ENCODE data around the gene PDLIM1.

Gene PDLIM1

DNA sequence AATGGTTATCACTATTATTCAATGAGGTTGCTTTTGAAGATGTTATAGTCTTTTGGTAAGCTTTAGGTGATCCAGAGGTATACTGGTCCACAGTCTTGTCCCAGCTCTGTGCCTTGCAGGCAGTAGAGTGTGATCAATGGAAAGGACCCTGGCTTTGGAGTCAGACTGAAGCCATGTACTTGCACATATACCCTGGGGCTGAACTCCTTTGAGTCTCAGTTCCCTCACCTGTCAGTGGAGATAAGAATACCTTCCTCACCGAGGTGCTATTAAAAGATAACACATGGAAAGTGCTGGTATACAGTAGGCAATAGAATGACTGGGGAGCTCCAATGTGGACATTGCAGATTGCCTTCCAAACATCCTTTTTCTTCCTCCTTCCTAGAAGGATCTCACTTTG, 16.0 kb upstream of the PDLIM1 start:
- no peak for DNase-seq
- Histone ChIP-seq H3K4me1 (ENCODE audit: low read length) (peaks cover 5% of the 10 kb centered on the region; the same call in 1 of the 2 replicates), H4K20me1 (ENCODE audit: insufficient read depth, low read length) (no peaks in the 10 kb centered on the region), H3K27me3 (replicated peaks; ENCODE audit: insufficient read depth, low read length) (no peaks in the 10 kb centered on the region; the same call in 1 of the 2 replicates), H3K9ac (ENCODE audit: low read length) (no peak overlapping the region), H2AFZ (ENCODE audit: low read length) (no peak overlapping the region), H3K79me2 (ENCODE audit: low read length) (no peaks in the 10 kb centered on the region), H3K9me2 (replicated peaks; ENCODE audit: insufficient read depth, low read length) (no peaks in the 10 kb centered on the region), H3K4me3 (ENCODE audit: low read length) (no peak overlapping the region), H3F3A (ENCODE audit: insufficient read depth, low read length) (no peaks in the 10 kb centered on the region), H3K27ac (ENCODE audit: low read length) (no peak overlapping the region), H3K9me3 (replicated peaks; ENCODE audit: insufficient read depth, low read length) (no peaks in the 10 kb centered on the region), H3K36me3 (replicated peaks; ENCODE audit: insufficient read depth, low read length) (no peaks in the 10 kb centered on the region), H3K4me2 (ENCODE audit: low read depth, low read length) (no peak overlapping the region)
- TF ChIP-seq, protein P1, sequence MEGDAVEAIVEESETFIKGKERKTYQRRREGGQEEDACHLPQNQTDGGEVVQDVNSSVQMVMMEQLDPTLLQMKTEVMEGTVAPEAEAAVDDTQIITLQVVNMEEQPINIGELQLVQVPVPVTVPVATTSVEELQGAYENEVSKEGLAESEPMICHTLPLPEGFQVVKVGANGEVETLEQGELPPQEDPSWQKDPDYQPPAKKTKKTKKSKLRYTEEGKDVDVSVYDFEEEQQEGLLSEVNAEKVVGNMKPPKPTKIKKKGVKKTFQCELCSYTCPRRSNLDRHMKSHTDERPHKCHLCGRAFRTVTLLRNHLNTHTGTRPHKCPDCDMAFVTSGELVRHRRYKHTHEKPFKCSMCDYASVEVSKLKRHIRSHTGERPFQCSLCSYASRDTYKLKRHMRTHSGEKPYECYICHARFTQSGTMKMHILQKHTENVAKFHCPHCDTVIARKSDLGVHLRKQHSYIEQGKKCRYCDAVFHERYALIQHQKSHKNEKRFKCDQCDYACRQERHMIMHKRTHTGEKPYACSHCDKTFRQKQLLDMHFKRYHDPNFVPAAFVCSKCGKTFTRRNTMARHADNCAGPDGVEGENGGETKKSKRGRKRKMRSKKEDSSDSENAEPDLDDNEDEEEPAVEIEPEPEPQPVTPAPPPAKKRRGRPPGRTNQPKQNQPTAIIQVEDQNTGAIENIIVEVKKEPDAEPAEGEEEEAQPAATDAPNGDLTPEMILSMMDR (IDR thresholded peaks at IDR 0.05; ENCODE audit: low read length): no peak
- TF ChIP-seq EZH2 (optimal IDR thresholded peaks at IDR 0.05; ENCODE audit: low read depth, low read length): no peak
- TF ChIP-seq EZH2phosphoT487 (IDR thresholded peaks at IDR 0.05; ENCODE audit: low read length): no peak

- H4K20me1 ChIP-seq (ENCODE audit: insufficient read depth, low read length): no peaks in the 10 kb centered on the region
- H3K79me2 ChIP-seq (ENCODE audit: low read length): no peaks in the 10 kb centered on the region
- H3K9ac ChIP-seq (ENCODE audit: low read length): no peak overlapping the region
- no peaks in the 10 kb centered on the region for H3K27me3 ChIP-seq (replicated peaks; ENCODE audit: insufficient read depth, low read length)
- H3K4me2 ChIP-seq (ENCODE audit: low read depth, low read length): no peak overlapping the region
- DNase-seq: no peak
- H3K9me2 ChIP-seq (replicated peaks; ENCODE audit: insufficient read depth, low read length): no peaks in the 10 kb centered on the region
- no peaks in the 10 kb centered on the region for H3F3A ChIP-seq (ENCODE audit: insufficient read depth, low read length)
- H3K9me3 ChIP-seq (replicated peaks; ENCODE audit: insufficient read depth, low read length): no peaks in the 10 kb centered on the region
- H3K4me1 ChIP-seq (ENCODE audit: low read length): peaks cover 5% of the 10 kb centered on the region; the same call in 1 of the 2 replicates
- no peak overlapping the region for H3K27ac ChIP-seq (ENCODE audit: low read length)
- H3K4me3 ChIP-seq (ENCODE audit: low read length): no peak overlapping the region
- H2AFZ ChIP-seq (ENCODE audit: low read length): no peak overlapping the region
- H3K36me3 ChIP-seq (replicated peaks; ENCODE audit: insufficient read depth, low read length): no peaks in the 10 kb centered on the region
- TF ChIP-seq EZH2phosphoT487 (IDR thresholded peaks at IDR 0.05; ENCODE audit: low read length) (no peak), EZH2 (optimal IDR thresholded peaks at IDR 0.05; ENCODE audit: low read depth, low read length) (no peak)
- TF ChIP-seq, protein P1 (IDR thresholded peaks at IDR 0.05; ENCODE audit: low read length): no peak
Measured at GRCh38 chr10:95306318-95306650, 15.5 kb upstream of the PDLIM1 start.

GRCh38 chr10:95305606-95306317, 15.0 kb upstream of the PDLIM1 start:
- Histone ChIP-seq H3K4me1 (ENCODE audit: low read length) (peaks cover 5% of the 10 kb centered on the region; the same call in 1 of the 2 replicates), H3K27ac (ENCODE audit: low read length) (no peak overlapping the region), H3K9ac (ENCODE audit: low read length) (no peak overlapping the region), H3K79me2 (ENCODE audit: low read length) (no peaks in the 10 kb centered on the region), H3K4me3 (ENCODE audit: low read length) (no peak overlapping the region), H3K36me3 (replicated peaks; ENCODE audit: insufficient read depth, low read length) (no peaks in the 10 kb centered on the region), H3K4me2 (ENCODE audit: low read depth, low read length) (no peak overlapping the region), H3K9me2 (replicated peaks; ENCODE audit: insufficient read depth, low read length) (no peaks in the 10 kb centered on the region), H3K27me3 (replicated peaks; ENCODE audit: insufficient read depth, low read length) (no peaks in the 10 kb centered on the region), H4K20me1 (ENCODE audit: insufficient read depth, low read length) (no peaks in the 10 kb centered on the region), H3K9me3 (replicated peaks; ENCODE audit: insufficient read depth, low read length) (no peaks in the 10 kb centered on the region), H3F3A (ENCODE audit: insufficient read depth, low read length) (no peaks in the 10 kb centered on the region), H2AFZ (ENCODE audit: low read length) (no peak overlapping the region)
- TF ChIP-seq EZH2phosphoT487 (IDR thresholded peaks at IDR 0.05; ENCODE audit: low read length): no peak
- no peak for TF ChIP-seq EZH2 (optimal IDR thresholded peaks at IDR 0.05; ENCODE audit: low read depth, low read length)
- TF ChIP-seq, protein P1 (IDR thresholded peaks at IDR 0.05; ENCODE audit: low read length): no peak
- no peak for DNase-seq
